Measurements from ENCODE around the gene ZNF787. TPM values are rescaled to one million over a fixed set of nuclear protein-coding genes. Genes with fewer than 3 reads are reported as not detected.

Gene ZNF787
- total and polyA plus RNA-seq, 2 of the 13 experiments (the other 11 are each of a cell fraction or from before 2014, with no cell fraction given), result 15.1 to 42.8 TPM

- no peak for TF ChIP-seq ATRX (CRISPR knock-in tag; IDR thresholded peaks at IDR 0.05; ENCODE audit: borderline replicate concordance)
- TF ChIP-seq ZNF335 (CRISPR knock-in tag; IDR thresholded peaks at IDR 0.05), result peak; percentile 64; the same call in 1 of the 2 replicates
- no peak for TF ChIP-seq CBX1 (IDR thresholded peaks at IDR 0.05; ENCODE audit: low read depth)
- TF ChIP-seq NR2F2 (IDR thresholded peaks at IDR 0.05; ENCODE audit: borderline replicate concordance, low read depth), result no peak
- peak; percentile 62; the same call in 1 of the 2 replicates for TF ChIP-seq E2F1 (CRISPR knock-in tag; IDR thresholded peaks at IDR 0.05)
- TF ChIP-seq TBP (CRISPR knock-in tag; IDR thresholded peaks at IDR 0.05), result no peak
- TF ChIP-seq ZNF121 (CRISPR knock-in tag; IDR thresholded peaks at IDR 0.05), result no peak
- peak; percentile 75; the same call in 1 of the 2 replicates for TF ChIP-seq POGK (CRISPR knock-in tag; conservative IDR thresholded peaks at IDR 0.05)
- no peak for TF ChIP-seq NPAS2 (CRISPR knock-in tag; IDR thresholded peaks at IDR 0.05; ENCODE audit: borderline replicate concordance)
- TF ChIP-seq CTCF (CRISPR knock-in tag; IDR thresholded peaks at IDR 0.05), result peak; percentile 65
- 0 out of 2 replicates have a peak, but pooled peaks have one; percentile 16 for TF ChIP-seq ZNF766 (CRISPR knock-in tag; IDR thresholded peaks at IDR 0.05; ENCODE audit: borderline replicate concordance)
- TF ChIP-seq ZNF691 (CRISPR knock-in tag; IDR thresholded peaks at IDR 0.05; ENCODE audit: borderline replicate concordance, low read depth), result no peak
- TF ChIP-seq POGZ (CRISPR knock-in tag; IDR thresholded peaks at IDR 0.05), result no peak; the same call in 1 of the 2 replicates
- TF ChIP-seq NFKB2 (CRISPR knock-in tag; IDR thresholded peaks at IDR 0.05; ENCODE audit: borderline replicate concordance), result peak; percentile 49; the same call in 1 of the 2 replicates
- no peak for TF ChIP-seq FOXJ3 (CRISPR knock-in tag; IDR thresholded peaks at IDR 0.05; ENCODE audit: borderline replicate concordance)
- TF ChIP-seq NFIB (CRISPR knock-in tag; IDR thresholded peaks at IDR 0.05; ENCODE audit: borderline replicate concordance), result no peak
- no peak for TF ChIP-seq ZBTB7A (CRISPR knock-in tag; IDR thresholded peaks at IDR 0.05)
- no peak for TF ChIP-seq SOX6 (IDR thresholded peaks at IDR 0.05)
- TF ChIP-seq SOX6 (CRISPR knock-in tag; IDR thresholded peaks at IDR 0.05), result 0 out of 2 replicates have a peak, but pooled peaks have one; percentile 38
- TF ChIP-seq HMG20A (CRISPR knock-in tag; IDR thresholded peaks at IDR 0.05; ENCODE audit: borderline replicate concordance), result 0 out of 2 replicates have a peak, but pooled peaks have one; percentile 25
These were observed 520 bp downstream of the ZNF787 start (continued) for GRCh38 chr19:56120371-56121179.

All from HepG2 (cell line).